ENCODE results near the gene PIR.

Gene PIR

DNA sequence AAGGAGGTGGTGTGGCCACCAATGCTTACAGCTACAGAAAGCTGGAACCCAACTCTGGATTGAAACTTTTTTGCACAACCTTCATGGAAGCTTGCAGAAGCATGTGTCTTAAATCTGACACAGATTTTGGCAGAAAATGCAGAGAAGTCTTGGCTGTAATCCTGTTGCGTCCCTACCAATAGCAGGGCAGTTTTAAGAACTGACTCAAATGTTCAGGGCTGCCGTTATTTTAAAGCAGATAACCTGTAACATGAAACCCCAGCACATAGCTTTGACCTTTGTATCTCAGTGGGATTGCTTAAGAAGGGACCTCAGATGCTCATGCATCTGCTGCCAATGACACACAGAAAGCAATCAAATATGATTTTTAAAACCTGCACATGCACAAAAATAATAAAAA lies 108.8 kb downstream of the PIR start, which contains the start of gene VEGFD:
VEGFD (minus strand) TSS at position 110 of the 400 bp plus-strand sequence. CDS start 467 bp downstream, outside the sequence.
- no peak for DNase-seq (ENCODE audit: low read depth, low spot score)
- TF ChIP-seq CTCF (IDR thresholded peaks at IDR 0.05; ENCODE audit: low read depth, low read length), result no peak
- in situ Hi-C loops (cut with HindIII; ENCODE audit: low sequenced_read_pairs), result no loop called here
- H3K4me3 ChIP-seq (ENCODE audit: low read depth, low read length), result no peak within 1 kb of the TSS

DNA sequence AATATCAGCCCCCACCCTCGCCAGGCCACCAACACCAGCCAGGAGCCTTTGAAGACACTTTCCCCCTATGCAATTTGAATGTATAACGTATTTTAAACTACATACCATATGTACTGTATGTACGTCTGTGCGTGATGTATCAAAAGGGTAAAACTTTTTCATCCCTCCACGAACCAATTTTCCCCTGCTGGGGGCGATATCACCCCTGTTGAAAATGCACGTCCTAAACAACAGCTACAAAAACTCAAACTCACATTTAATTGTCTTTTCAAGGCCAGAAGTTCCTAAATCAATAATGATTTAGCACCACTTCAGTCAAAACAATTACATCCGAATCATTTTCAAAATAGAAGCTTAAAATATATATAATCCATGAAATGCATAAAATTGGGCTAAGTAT lies 110.3 kb downstream of the PIR start:
- H3K4me3 ChIP-seq (ENCODE audit: low read depth, low read length), result no peak overlapping the region
- no peak for TF ChIP-seq CTCF (IDR thresholded peaks at IDR 0.05; ENCODE audit: low read depth, low read length)
- no peak for DNase-seq (ENCODE audit: low read depth, low spot score)
- in situ Hi-C loops (cut with HindIII; ENCODE audit: low sequenced_read_pairs), result no loop called here

DNA sequence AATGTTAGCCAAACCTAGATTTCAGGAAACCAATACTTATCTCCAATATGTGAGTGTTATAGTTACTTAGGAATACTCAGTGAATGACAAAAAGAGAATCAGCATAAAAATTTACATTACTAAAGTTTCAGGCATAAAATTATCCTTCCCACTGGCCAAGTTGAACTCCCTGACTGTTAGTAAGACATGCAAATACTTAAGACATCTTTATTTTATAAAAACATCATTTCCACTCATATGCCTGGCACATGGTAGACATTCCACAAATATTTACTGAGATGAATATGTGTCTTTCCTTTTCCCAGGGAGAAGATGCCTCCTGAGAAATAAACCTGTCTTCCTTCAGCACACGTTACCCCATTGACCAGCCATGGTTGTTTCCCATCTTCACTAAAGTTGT lies 116.2 kb downstream of the PIR start:
- TF ChIP-seq CTCF (IDR thresholded peaks at IDR 0.05; ENCODE audit: low read depth, low read length), result no peak
- in situ Hi-C loops (cut with HindIII; ENCODE audit: low sequenced_read_pairs), result no loop called here
- no peak overlapping the region for H3K4me3 ChIP-seq (ENCODE audit: low read depth, low read length)
- no peak for DNase-seq (ENCODE audit: low read depth, low spot score)

GRCh38 chrX:15373976-15374375 lies 119.2 kb downstream of the PIR start:
- no peak for DNase-seq (ENCODE audit: low read depth, low spot score)
- no peak for TF ChIP-seq CTCF (IDR thresholded peaks at IDR 0.05; ENCODE audit: low read depth, low read length)
- in situ Hi-C loops (cut with HindIII; ENCODE audit: low sequenced_read_pairs), result no loop called here
- no peak overlapping the region for H3K4me3 ChIP-seq (ENCODE audit: low read depth, low read length)

DNA sequence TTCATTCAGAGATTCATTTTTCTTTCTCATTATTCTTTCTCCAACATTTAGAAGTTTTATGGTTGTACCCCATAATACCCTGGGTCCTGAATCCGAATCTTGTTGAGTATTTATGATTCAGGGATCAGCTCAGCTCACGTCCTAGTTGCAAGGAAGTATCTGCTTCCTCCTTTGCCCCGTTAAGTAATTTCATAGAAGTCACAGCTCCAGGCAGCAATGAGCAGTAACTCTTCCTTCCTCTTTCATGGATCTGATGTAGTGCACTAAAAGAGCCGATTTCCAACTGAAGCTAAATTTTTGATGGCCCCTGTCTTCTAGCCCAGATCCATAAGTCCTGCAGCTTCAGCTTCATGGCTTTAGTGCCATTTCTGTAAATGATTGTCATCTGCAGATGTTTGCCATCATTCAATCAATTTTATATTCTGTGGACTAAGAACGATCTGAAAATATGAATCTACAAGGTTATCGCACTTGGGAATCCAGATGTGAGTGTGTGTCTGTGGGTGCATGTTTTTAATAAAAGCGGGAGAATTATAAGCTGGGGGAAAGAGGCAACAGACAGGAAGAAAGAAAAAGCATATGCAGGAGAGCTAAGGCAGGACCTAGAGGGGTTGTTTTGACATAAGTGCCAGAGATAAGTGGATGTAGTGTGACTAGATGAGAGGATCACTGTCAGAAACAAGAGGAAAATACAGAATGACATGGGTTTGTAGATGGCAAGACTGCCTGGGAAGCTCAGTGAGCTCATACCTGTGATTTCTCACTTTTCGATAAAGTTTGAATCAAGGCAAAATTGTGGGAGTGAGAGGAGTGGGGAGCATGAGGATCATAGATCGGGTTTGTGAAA lies 126.4 kb downstream of the PIR start:
- in situ Hi-C loops (cut with HindIII; ENCODE audit: low sequenced_read_pairs), result no loop called here
- no peak for DNase-seq (ENCODE audit: low read depth, low spot score)
- no peak for TF ChIP-seq CTCF (IDR thresholded peaks at IDR 0.05; ENCODE audit: low read depth, low read length)
- H3K4me3 ChIP-seq (ENCODE audit: low read depth, low read length), result no peak overlapping the region

- H3K4me3 ChIP-seq (ENCODE audit: low read depth, low read length), result no peak overlapping the region
- TF ChIP-seq CTCF (IDR thresholded peaks at IDR 0.05; ENCODE audit: low read depth, low read length), result no peak
- in situ Hi-C loops (cut with HindIII; ENCODE audit: low sequenced_read_pairs), result no loop called here
- DNase-seq (ENCODE audit: low read depth, low spot score), result no peak
These were observed 133.4 kb downstream of the PIR start for GRCh38 chrX:15359701-15360100.
